Fibroblast of mammary gland (primary cell): ENCODE measurements around the gene SRP54.

Experiments used
- DNase-seq: peaks from one replicate; pipeline ENCODE4 v3.0.0-alpha.2; 2010; ENCODE audit warnings: low read depth
- H3K4me3 ChIP-seq: 2 replicates; pipeline ENCODE4 v1.5.1; 2011; ENCODE audit warnings: low read depth, mild to moderate bottlenecking, low read length, moderate library complexity; ENCODE audit not compliant: control insufficient read depth
- TF ChIP-seq, protein P1 (sequence below): conservative IDR thresholded peaks from 2 replicates; pipeline ENCODE4 v1.5.1; 2011; ENCODE audit warnings: low read depth, low read length, inconsistent platforms; ENCODE audit not compliant: control insufficient read depth, insufficient read depth

SRP54 gene

DNA sequence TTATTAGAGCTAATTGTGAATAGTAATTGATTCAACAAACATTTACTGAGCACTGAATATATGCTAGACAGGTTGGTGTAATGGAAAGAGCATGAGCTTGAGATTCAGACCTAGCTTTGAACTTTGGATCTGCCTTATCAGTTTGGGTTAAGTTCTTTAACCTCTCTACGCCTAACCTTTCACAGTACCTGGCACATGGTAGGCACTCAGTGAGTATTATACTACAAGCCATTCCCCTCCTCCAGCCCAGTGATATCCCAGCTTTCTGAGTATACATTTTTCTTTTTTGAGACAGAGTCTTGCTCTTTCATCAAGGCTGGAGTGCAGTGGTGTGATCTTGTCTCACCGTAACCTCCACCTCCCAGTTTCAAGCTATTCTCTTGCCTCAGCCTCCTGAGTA is 95.3 kb downstream of the SRP54 start:
- DNase-seq = no peak
- TF ChIP-seq, protein P1, sequence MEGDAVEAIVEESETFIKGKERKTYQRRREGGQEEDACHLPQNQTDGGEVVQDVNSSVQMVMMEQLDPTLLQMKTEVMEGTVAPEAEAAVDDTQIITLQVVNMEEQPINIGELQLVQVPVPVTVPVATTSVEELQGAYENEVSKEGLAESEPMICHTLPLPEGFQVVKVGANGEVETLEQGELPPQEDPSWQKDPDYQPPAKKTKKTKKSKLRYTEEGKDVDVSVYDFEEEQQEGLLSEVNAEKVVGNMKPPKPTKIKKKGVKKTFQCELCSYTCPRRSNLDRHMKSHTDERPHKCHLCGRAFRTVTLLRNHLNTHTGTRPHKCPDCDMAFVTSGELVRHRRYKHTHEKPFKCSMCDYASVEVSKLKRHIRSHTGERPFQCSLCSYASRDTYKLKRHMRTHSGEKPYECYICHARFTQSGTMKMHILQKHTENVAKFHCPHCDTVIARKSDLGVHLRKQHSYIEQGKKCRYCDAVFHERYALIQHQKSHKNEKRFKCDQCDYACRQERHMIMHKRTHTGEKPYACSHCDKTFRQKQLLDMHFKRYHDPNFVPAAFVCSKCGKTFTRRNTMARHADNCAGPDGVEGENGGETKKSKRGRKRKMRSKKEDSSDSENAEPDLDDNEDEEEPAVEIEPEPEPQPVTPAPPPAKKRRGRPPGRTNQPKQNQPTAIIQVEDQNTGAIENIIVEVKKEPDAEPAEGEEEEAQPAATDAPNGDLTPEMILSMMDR = no peak

More for the DNA sequence above, 95.3 kb downstream of the SRP54 start:
- H3K4me3 ChIP-seq = no peak overlapping the region
